ENCODE measurements around the gene TP53TG3C.
"Not testable (repeated sequence)": the region's sequence is repeated elsewhere in the genome, so short reads cannot be mapped to it uniquely, and the experiment has no call there.

The TP53TG3C gene

DNA sequence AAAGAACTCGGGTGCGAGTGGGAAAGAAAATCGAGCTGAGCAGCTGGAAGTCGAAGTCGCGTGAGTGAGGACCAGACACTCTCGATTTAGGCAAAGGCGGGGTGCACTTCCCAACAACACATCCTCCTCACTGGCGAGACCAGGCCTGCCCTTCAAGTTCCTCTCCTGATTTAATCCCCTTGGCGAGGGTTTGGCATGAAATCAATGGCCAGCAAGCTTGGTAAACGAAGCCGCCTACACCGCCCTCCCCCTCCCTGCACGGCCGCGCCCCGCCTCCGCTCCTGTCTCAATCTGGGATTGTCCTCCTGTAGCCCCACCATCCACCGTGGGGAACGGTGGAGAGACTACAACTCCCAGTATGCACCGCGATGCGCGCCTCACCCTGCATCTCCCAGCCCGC, at the start of gene TP53TG3C:
Gene TP53TG3C (plus strand): TSS at position 301 of the 400 bp plus-strand sequence. CDS start 68 bp downstream, at position 369.
- not testable (repeated sequence) for DNase-seq (ENCODE audit: low read depth)

Measured in fibroblast of the conjunctiva (primary cell).